Islet of Langerhans (tissue), 1 donor: ENCODE measurements around the gene PRKAR1B.
"Not testable (repeated sequence)": the region's sequence is repeated elsewhere in the genome, so short reads cannot be mapped to it uniquely, and the experiment has no call there.

Experiments
- FAIRE-seq: peaks from one replicate; lab custom pipeline; 2011; peaks lifted over from hg19 to GRCh38; lab: Jason Lieb, UNC

The PRKAR1B gene

GRCh38 chr7:619368-619840, 107.7 kb downstream of the PRKAR1B start:
- FAIRE-seq, result no peak

- no peak for FAIRE-seq
These were observed 108.3 kb downstream of the PRKAR1B start for GRCh38 chr7:618539-619367.

DNA sequence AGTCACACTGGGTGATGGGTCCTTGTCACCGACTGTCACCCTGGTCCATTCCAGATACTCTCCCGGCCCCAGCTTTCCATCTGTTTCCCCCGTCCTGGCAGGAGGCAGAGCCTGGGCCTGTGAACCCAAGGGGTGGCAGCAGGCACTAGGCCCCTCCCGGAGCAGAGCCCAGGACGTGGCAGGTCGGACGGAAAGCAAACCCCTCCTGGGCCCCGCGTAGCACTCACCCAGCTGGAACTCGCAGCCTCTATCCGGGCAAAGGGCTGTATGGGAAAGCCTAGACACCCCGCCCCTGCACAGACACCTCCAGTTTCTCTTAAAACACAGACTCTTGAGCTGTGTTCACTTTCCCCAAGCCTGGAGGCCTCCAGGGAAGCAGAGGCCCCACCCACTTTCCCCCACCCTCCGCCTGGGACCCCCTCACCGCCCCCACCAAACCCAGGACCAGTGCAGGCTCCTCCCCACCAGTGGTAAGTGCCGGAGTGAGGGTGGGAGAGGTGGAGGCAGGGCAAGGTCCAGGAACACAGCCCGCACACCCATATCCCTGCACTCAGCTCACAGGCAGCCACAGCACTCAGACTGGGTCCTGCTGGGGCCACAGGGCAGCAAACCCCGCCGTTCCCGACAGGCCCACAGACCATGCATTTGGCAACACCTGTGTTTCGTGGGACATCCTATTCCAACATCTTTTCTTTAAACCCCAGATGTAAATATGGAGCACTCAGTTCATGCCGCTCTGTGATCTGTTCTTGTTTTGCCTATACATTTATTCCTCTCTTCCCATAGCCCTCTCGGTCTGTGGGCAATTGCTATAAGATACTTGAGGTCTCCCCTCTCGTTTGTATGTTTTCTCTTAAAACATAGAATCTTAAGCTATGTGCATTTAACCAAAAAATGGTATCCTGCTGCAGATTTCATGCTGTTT, 109.2 kb downstream of the PRKAR1B start:
- no peak for FAIRE-seq

GRCh38 chr7:613442-614140, 113.5 kb downstream of the PRKAR1B start:
- no peak for FAIRE-seq

DNA sequence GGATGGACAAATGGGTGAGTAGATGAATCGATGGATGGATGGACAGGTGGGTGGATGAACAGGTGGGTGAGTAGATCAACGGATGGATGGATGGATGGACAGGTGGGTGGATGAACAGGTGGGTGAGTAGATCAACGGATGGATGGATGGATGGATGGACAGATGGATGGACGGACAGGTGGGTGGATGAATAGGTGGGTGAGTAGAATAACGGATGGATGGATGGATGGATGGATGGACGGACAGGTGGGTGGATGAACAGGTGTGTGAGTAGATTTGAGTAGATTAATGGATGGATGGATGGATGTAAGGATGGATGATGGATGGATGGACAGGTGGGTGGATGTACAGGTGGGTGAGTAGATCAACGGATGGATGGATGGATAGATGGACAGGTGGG, 115.2 kb downstream of the PRKAR1B start:
- FAIRE-seq, result not testable (repeated sequence)

DNA sequence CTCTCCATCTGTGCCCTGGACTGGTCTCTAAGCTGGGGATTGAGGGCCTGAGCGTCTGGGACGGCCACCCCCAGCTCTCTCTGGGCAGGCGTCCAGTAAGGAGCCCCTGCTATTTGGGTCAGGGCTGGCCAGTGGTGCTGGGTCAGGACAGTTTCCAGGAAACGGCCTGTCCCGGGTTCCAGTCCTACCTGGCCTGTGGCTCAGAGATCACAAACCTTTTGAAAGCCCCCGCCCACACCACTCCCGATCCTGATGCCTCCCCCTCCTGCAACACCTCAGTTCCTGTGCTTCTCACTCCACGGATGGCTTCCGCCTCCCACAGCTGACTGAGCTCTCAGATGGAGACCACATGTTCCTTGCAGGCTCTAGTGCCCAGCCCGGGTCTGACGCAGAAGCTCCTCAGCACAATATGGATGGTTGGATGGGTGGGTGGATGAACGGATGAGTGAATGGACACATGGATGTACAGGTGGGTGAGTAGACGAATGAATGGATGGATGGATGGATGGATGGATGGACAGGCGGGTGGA, 115.7 kb downstream of the PRKAR1B start:
- no peak for FAIRE-seq

- FAIRE-seq, result no peak
These were observed 116.4 kb downstream of the PRKAR1B start for GRCh38 chr7:610531-611280.

DNA sequence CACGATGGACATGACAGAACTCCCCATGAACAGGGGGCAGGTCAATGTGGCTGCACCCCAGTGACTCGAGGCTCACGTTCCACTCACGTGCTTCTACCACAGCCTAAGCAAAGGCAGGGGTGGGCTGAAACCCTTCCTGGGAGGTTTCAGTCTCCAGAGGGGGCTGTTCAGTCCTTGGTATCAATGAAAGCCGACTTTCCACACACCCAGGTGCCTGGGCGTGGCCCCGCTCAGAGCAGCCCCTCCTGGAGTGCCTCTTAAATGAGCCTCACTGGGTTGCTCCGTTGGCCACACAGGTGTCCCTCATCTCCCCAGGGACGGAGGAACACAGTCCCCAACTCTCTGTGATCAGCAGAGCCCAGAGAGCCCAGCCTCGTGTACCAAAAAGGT, 116.9 kb downstream of the PRKAR1B start:
- no peak for FAIRE-seq

GRCh38 chr7:609365-609764, 117.7 kb downstream of the PRKAR1B start:
- no peak for FAIRE-seq

- FAIRE-seq, result no peak
These were observed 118.1 kb downstream of the PRKAR1B start for GRCh38 chr7:608954-609353.

DNA sequence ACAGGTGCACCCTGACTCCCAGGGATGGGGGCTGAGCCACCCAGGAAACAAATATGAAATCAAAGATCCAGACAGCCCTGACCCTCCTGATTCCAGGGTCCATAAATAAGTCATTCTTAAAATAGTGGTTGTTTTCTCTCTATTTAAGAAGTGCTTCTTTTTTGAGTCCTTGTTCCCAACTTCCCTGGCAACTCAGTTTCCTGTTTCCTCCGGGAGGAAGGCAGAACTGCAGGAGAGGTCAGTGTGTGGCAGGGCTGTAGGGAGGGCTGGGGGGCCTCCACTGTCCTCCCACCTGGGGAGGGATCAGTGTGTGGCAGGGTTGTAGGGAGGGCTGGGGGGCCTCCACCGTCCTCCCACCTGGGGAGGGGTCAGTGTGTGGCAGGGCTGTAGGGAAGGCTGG, 118.7 kb downstream of the PRKAR1B start:
- no peak for FAIRE-seq

- FAIRE-seq, result no peak
These were observed 119.1 kb downstream of the PRKAR1B start for GRCh38 chr7:607938-608337.

GRCh38 chr7:605661-606450, 121.2 kb downstream of the PRKAR1B start:
- FAIRE-seq, result no peak

GRCh38 chr7:604884-605531, 122.1 kb downstream of the PRKAR1B start:
- no peak for FAIRE-seq

DNA sequence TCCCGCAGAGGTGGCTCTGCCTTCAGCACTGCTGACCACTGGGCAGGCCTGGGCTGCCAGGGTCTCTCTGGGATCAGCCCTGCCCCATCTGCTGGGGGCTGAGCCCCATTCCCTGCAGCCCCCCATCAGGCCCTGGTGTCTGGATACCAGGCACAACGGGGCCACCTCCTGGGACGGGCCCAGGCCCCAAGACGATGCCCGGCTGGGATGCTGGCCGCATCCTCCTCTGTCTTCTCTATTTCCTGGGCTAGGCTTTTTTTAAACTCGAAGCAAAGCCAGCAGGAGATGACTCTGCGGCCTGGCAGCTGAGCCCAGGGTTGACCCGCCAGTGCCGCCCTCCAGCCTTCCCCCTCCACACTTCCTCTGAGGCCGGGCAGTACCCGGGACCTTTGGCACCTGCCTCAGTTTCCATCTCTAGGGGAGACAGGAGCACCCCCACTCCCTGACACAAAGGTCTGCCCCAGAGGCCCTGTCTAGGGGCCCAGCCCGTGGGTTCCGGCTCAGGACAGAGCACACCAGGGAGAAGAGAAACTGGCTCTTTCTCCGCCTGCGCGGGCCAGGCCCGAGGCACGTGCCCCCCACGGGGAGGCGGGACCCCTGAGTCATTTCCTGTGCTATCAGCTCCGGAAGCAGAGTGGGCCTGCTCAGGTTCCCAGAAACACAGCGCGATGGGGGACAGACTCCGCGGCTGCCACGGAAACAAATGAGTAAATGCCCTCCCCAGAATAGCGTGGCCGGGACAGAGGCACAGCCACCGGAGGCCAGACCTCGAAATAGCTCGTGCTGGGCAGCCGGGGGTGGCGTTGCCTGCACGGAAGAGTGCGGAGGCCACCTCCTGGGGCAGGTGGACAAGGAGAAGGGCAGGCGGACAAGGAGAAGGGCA, 122.8 kb downstream of the PRKAR1B start:
- no peak for FAIRE-seq

- no peak for FAIRE-seq
These were observed 123.7 kb downstream of the PRKAR1B start for GRCh38 chr7:603152-603951.

- no peak for FAIRE-seq
These were observed 124.5 kb downstream of the PRKAR1B start for GRCh38 chr7:602341-603141.
